GM18526 (cell line): ENCODE data around the gene RNASE13.

Source experiments
- POLR2A ChIP-seq: IDR thresholded peaks from 3 replicates; pipeline ENCODE4 v1.6.1; 2011; ENCODE audit not compliant: insufficient read length; ENCODE audit errors: extremely low read depth

The RNASE13 gene

DNA sequence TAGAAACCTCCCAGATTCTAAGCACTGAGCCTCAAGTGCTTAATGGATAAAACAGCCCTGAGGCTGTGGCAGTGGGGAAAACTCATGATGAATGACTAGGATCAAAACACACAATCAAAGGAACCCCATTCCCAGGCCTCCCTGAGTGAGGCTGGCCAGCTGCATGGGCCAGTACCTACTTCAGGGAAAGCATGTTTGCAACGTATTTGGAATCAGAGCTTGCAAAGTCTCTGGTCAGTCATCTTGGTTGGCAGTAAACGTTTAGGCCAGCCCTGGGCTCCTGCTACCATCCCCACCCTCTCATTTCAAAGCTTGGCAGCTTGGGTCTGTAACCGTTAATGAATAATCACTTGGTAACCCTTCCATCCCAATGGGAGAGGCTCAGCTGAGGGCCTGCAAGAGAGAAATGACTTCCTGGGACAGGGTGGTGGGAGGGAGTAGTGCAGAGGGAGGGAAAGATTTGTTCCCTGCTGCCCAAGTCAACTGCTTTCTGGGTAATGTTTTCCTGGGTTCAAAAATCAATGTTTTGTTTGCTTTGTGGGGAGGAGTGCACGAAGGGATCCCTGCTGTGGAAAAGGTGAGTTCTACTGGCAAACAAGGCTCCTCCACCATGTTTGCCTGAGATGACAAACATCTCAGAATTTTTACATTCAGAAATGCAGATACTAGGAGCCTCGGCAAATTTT, 21.0 kb upstream of the RNASE13 start:
- no peak for TF ChIP-seq POLR2A

DNA sequence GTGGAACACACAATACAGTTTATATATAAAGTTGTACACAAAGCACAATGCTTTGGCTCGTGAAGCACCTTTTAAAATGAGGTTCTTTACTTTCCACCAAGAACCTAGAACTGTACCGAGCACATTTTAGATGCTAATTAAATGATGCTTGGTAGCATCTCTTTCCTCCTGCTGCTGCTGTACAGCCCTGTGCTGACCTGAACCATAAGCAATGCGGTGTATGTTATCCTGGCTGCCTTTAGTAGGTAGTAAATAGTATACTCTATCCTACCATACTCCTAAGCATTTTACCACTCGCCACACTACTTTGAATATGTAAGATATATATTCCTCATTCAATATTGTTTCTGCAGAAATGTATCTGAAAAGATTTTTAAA, 20.1 kb upstream of the RNASE13 start:
- no peak for TF ChIP-seq POLR2A

DNA sequence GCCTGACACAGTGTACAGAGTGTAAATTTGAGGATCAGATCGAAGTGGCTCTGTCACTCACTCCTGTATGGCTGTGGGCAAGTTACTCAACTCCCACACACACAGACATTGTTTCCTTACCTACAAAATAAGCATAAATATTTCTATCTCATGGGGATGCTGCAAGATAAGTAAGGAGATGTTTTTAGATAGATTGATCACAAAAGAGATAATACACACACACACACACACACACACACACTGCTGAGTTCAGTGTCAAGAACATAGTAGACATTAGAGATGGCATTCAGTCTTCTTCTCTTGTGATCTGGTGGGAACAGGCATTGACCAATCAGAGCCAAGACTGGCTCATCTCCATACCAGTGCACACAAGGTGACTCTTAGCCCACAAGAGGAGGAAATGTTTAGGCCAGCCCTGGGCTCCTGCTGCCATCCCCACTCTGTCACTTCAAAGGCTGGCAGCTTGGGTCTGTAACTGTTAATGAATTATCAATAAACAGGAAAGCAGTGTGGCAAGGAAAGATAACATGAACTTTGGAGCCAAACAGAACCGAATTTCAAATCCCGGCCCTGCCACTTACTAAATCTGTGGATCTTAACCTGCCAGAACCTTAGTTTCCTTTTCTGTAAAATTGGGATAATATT, 19.6 kb upstream of the RNASE13 start:
- no peak for TF ChIP-seq POLR2A

DNA sequence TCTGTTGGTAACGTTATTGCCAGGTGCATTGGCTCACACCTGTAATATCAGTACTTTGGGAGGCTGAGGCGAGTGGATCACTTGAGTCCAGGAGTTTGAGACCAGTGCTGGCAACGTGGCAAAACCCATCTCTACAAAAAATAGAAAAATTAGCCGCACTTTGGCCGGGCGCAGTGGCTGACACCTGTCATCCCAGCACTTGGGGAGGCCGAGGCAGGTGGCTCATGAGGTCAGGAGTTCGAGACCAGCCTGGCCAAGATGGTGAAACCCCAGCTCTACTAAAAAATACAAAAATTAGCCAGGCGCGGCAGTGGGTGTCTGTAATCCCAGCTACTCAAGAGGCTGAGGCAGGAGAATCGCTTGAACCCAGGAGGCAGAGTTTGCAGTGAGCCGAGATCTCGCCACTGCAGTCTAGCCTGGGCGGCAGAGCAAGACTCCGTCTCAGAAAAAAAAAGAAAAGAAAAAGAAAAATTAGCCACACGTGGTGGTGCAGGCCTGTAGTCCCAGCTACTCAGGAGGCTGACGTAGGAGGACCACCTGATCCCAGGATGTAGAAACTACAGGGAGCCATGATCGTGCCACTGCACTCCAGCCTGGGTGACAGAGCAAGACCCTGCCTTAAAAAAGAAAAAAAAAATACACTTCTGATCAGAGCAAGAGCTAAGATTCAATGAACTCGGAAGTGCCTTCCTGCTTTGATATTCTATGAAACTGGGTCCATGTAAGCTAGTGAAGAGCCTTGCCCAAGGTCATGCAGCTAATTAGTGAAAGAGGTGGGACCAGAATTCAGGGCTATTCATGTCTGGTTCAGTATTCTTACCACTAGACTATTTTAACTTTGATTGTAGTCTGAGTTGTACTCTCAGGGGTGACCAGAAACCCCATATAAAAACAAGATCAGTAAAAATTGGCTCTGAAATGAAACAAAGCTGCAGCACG, 18.8 kb upstream of the RNASE13 start:
- no peak for TF ChIP-seq POLR2A

DNA sequence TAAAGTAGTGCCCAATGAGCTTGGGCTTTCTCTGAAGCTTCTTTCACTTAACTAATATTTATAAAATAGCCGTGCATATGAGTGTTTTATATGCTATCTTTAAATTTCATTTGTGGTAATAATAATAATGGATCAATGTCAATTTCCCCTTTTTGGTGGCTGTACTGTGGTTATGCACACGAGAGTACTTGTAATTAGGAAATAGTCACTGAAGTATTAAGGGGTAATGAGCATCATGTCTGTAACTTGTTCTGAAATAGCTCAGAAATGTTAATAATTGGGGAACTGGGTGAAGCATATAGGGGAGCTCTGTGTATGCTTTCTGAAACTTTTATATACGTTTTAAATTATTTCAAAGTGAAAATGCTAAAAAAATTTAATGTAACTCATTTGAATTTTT, 16.0 kb upstream of the RNASE13 start:
- TF ChIP-seq POLR2A, result no peak

DNA sequence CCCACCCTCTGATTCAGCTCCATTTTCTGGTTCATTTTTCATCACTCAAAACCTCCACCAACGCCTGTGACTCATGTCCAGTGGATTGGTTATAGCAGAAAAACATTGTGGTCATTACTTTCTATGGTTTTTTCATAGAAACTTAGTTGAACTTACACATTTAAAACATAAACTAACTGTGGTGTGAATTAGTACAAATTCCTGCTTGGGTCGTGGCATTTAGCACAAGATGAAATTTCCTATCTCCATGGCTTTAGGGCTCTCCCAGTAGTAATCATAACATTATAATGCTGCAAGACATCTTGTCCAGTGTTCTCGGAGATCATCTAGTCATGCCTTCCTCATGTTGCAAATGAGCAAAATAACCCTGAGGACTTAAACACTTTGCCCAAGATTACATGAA, 14.7 kb upstream of the RNASE13 start:
- TF ChIP-seq POLR2A, result no peak

DNA sequence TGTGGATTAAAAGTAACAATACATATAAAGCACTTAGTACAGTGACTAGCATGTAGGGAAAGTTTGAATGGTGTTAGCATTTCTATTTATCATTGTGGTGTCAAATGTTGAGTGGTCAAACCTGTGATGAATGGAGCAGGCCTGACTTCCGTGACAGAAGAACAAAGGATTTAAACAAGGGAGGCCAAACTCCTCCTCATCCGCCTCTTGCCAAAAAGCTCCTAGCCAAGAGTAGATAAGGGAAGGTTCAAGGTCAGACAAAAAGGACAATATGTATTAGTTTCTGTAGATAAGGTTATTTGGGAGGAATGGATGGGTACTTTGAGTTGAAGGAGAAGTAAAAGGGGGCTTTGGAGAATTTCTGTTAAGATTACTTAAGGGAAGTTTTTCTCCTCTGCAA, 14.0 kb upstream of the RNASE13 start:
- TF ChIP-seq POLR2A, result no peak

DNA sequence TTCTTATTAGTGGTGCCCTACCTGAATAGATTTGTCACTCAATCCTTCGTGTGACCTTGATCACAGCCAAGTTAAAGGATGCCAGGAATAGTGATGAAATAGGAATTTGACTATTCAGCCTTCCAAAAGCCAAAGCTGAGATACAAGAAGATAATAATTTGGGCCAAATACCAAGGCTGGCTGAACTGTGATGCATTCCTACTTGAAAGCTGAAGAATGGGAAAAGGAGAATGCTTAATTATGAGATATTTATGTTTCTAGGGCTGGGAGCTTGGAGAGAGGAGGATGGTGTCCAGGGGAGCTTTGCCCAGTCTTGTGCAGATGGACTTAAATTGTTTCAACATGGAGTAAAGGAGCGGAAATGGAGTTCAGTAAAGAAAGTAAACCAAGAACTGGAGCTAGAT, 12.8 kb upstream of the RNASE13 start:
- no peak for TF ChIP-seq POLR2A

DNA sequence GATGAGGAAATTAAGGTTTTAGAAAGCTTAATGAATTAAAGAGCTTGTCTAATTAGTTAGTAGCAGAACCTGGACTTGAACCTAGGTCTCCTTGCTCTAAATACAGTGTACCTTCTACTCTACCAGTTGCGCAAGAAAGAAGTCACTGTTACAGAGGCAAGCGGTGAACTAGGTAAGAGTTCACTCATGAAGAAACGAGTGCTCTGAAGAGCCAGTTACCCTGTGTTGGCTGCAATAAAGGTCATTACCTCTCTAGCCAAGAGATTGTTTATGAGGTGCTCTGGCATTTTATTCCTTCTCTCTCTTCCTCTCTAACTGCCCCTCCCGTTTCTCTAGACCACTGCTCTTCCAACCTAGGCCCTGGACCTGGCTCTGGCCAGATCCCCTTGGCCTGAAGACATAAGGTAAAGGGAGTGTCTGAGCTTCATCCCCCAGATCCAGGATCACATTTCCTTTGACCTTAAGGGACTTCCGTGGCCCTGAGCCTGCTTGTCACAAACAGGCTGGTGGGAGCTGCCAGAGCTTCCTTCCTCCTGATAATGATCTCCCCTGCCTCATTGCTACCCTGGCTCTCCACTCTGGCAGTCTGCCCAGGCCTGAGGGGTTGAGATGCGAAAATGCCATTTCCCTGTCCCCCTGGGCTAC, 9.5 kb upstream of the RNASE13 start:
- TF ChIP-seq POLR2A, result no peak

DNA sequence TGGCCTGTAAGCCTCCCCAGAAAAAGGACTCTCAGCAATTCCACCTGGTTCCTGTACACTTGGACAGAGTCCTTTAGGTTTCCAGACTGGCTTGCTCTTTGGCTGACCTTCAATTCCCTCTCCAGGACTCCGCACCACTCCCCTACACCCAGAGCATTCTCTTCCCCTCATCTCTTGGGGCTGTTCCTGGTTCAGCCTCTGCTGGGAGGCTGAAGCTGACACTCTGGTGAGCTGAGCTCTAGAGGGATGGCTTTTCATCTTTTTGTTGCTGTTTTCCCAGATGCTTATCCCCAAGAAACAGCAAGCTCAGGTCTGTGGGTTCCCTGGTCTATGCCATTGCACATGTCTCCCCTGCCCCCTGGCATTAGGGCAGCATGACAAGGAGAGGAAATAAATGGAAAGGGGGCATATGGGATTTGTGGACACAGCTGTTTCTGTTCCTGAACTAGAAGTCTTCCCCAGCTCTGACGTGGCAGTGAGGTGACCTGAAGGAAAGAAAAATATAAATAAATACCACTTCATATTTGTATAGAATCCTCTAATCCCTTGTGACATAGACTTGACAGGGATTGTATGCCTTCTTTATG, 8.9 kb upstream of the RNASE13 start:
- no peak for TF ChIP-seq POLR2A

DNA sequence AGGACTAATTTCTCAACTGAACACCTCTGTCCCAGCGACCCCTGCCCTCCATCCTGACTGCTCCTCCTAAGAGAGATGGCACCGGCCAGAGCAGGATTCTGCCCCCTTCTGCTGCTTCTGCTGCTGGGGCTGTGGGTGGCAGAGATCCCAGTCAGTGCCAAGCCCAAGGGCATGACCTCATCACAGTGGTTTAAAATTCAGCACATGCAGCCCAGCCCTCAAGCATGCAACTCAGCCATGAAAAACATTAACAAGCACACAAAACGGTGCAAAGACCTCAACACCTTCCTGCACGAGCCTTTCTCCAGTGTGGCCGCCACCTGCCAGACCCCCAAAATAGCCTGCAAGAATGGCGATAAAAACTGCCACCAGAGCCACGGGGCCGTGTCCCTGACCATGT, 8.3 kb upstream of the RNASE13 start:
- no peak for TF ChIP-seq POLR2A

DNA sequence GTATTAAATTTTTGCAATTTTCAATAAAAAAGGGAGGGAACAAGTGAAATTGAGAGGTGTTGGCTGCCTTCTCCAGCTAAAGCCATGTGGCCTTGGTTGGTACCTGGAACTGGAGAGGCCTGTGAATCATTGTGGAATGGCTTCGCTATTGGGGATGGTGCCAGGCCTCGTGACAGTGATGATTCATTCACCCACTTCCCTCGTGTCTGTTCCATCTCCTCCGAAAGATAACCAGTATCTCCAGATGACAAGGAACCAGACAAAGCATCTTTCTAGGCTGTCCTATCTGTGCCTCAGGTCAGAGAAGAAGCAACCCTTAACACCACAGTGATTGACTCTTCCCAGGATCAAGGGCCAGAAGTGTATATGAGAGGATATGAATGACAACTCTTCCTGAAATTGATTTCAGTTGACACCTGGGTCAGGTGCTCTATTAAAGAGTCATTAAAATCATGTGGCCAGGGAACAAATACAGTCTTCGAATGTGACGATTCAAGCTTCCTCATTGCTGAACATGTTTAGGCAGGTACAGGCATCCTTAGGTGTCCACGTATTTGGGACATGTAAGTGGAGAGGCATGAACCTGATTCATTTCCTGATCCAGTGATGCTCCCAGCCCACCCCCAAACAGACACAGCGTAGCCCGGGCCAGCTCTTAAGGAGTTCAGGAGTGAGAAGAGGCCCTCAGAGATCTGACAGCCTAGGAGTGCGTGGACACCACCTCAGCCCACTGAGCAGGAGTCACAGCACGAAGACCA, 7.2 kb upstream of the RNASE13 start, which contains the start of gene RNASE7:
Gene RNASE7, plus strand, starts transcription at position 687 of the 758 bp plus-strand sequence. CDS start 631 bp downstream, outside the sequence.
- no peak for TF ChIP-seq POLR2A

DNA sequence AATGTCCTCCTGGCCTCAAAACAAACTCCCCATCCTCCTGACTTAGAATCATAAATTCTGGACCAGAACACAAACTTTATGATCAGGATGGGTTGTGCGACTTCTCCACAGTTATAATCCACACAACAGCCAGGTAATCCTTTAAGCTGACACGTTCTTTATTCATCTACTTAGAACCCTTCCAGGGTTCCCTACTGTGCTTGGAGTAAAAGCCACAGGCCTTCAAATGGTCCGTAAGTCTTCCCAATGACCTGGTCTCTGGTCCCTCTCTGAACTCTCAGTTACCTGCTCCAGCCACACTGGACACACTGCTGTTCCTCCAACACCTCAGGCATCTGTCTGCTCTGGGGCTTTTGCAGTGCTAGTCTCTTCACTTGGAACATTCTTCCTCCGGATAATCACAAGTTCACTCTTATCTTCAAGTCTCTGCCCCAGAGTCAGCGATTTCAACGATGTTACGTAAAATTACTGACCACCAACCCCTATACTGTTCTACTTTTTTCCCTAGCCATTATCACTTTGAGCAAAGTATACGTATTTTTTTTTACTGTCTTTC, 5.8 kb upstream of the RNASE13 start:
- TF ChIP-seq POLR2A, result no peak
